Endothelial cell of umbilical vein (primary cell): ENCODE data around the gene HNRNPU. TPM values are rescaled to one million over a fixed set of nuclear protein-coding genes. Genes with fewer than 3 reads are reported as not detected.

Source experiments
- BruUV-seq: library from RNA; stranded (reverse); fragments of 400-500 nt; replicated peaks from 2 replicates; lab custom pipeline; 2021; lab: Mats Ljungman, UMichigan
- CTCF ChIA-PET: fragments of 300-600, 350-600 bp; sonication (Branson Sonifier 250); formaldehyde crosslinking; loops from one replicate; lab custom pipeline; 2021; ENCODE audit warnings: antibody characterized with exemption, inconsistent platforms; lab: Charles Lee
- POLR2A ChIA-PET: fragments of 300-600, 350-600 bp; sonication (Branson Sonifier 250); formaldehyde crosslinking; loops from one replicate; lab custom pipeline; 2021; ENCODE audit warnings: antibody characterized with exemption, inconsistent platforms; lab: Charles Lee
- DNase-seq: peaks from one replicate; pipeline ENCODE4 v3.0.0-alpha.2; 2011; ENCODE audit warnings: low read depth, low spot score
- FAIRE-seq: peaks from 2 replicates; lab custom pipeline; 2011; peaks lifted over from hg19 to GRCh38; lab: Jason Lieb, UNC
- H2AFZ ChIP-seq: 2 replicates; pipeline ENCODE4 v1.6.0; 2012; ENCODE audit warnings: low read depth, low read length, control low read depth, inconsistent platforms
- H3K27ac ChIP-seq: 2 replicates; pipeline ENCODE4 v1.5.1; 2011; ENCODE audit warnings: low read depth, mild to moderate bottlenecking, control low read depth, low read length, moderate library complexity; ENCODE audit not compliant: insufficient read depth
- H3K27me3 ChIP-seq, 2 experiments: 2 replicates each; pipeline versions ENCODE4 v1.6.0 to v1.6.1; 2011; ENCODE audit warnings: low read length in 2 of 2, mixed read lengths in 1 of 2; ENCODE audit not compliant: control insufficient read depth in 2 of 2, insufficient read depth in 2 of 2
- H3K36me3 ChIP-seq, 2 experiments: 2 replicates in 1 of 2; 3 replicates in 1 of 2; pipeline ENCODE4 v1.5.1; 2011; ENCODE audit warnings: low read length in 2 of 2, mild to moderate bottlenecking in 1 of 2, moderate library complexity in 1 of 2; ENCODE audit not compliant: control insufficient read depth in 2 of 2, insufficient read depth in 2 of 2; ENCODE audit errors: extremely low read depth in 1 of 2
- H3K4me1 ChIP-seq: 3 replicates; pipeline ENCODE4 v1.5.1; 2011; ENCODE audit warnings: mild to moderate bottlenecking, low read length; ENCODE audit not compliant: control insufficient read depth, insufficient read depth; ENCODE audit errors: extremely low read depth
- H3K4me2 ChIP-seq: 2 replicates; pipeline ENCODE4 v1.6.1; 2011; ENCODE audit warnings: low read length, control low read depth, mixed read lengths; ENCODE audit not compliant: insufficient read depth
- H3K4me3 ChIP-seq, 3 experiments: fragments of 200-600 bp in 1 of 3; sonication (generic), shearing (Covaris generic) in 1 of 3; replicated peaks in 1 of 3; 2 replicates each; pipeline ENCODE4 v1.5.1; 2011 to 2016; ENCODE audit warnings: control low read depth in 3 of 3, low read length in 3 of 3, mild to moderate bottlenecking in 2 of 3, inconsistent platforms in 1 of 3, low read depth in 1 of 3, moderate library complexity in 1 of 3; ENCODE audit not compliant: insufficient read depth in 1 of 3
- H3K79me2 ChIP-seq: 2 replicates; pipeline ENCODE4 v1.6.0; 2012; ENCODE audit warnings: low read length, inconsistent platforms; ENCODE audit not compliant: control insufficient read depth, insufficient read depth
- H3K9ac ChIP-seq: replicated peaks from 2 replicates; pipeline ENCODE3; 2011; ENCODE audit warnings: low read length, control low read depth; ENCODE audit not compliant: insufficient read depth; ENCODE audit errors: extremely low read depth
- H3K9me1 ChIP-seq: replicated peaks from 3 replicates; pipeline ENCODE4 v1.6.0; 2011; ENCODE audit warnings: mild to moderate bottlenecking, low read length; ENCODE audit not compliant: control insufficient read depth, insufficient read depth; ENCODE audit errors: extremely low read depth
- H3K9me3 ChIP-seq: replicated peaks from 2 replicates; pipeline ENCODE4 v1.5.1; 2012; ENCODE audit warnings: low read length, inconsistent platforms; ENCODE audit not compliant: control insufficient read depth, insufficient read depth
- H4K20me1 ChIP-seq: replicated peaks from 2 replicates; pipeline ENCODE3; 2011; ENCODE audit warnings: mild to moderate bottlenecking, low read length; ENCODE audit not compliant: control insufficient read depth, insufficient read depth; ENCODE audit errors: extremely low read depth
- FOS ChIP-seq: IDR thresholded peaks from 2 replicates; pipeline ENCODE4 v1.6.1; 2011; ENCODE audit warnings: mild to moderate bottlenecking, low read length, moderate library complexity, borderline replicate concordance; ENCODE audit not compliant: insufficient read depth
- MAX ChIP-seq: IDR thresholded peaks from 2 replicates; pipeline ENCODE4 v1.6.1; 2011; ENCODE audit not compliant: insufficient read depth, insufficient read length
- MYC ChIP-seq: IDR thresholded peaks from one replicate; pipeline ENCODE4 v1.6.1; 2011; ENCODE audit warnings: mild to moderate bottlenecking, low read depth, low read length
- dilution Hi-C: fragments of 300-500 bp; cut with MboI; formaldehyde crosslinking; loops from one replicate; pipeline ENCODE4 v1.15.0; 2019; ENCODE audit warnings: low sequenced_read_pairs; ENCODE audit not compliant: extremely low pct_ligation_motif_present
- intact Hi-C: fragments of 100-400 bp; cut with micrococcal nuclease; formaldehyde crosslinking; loops from one replicate; pipeline ENCODE4 v1.10.0; 2022
- polyA plus RNA-seq, 4 experiments: library from polyadenylated mRNA; depleted of rRNA in 3 of 4; stranded (reverse) in 3 of 4; unstranded in 1 of 4; fragments of >200 nt; gene quantifications; 2 replicates each; pipeline versions ENCODE4 v1.2.1 to v1.2.3, GENCODE V29; 2011 to 2012; ENCODE audit warnings: missing spikeins in 1 of 4
- total RNA-seq: library from RNA; stranded (reverse); gene quantifications from 2 replicates; pipeline ENCODE4 v1.2.3, GENCODE V29; 2021
- TF ChIP-seq, protein P1 (sequence below), 2 donors: IDR thresholded peaks; 1 replicate in 1 of 2; 2 replicates in 1 of 2; pipeline ENCODE4 v1.5.1; 2011; ENCODE audit warnings: low read length in 2 of 2, mild to moderate bottlenecking in 2 of 2, moderate library complexity in 2 of 2, control low read depth in 1 of 2, inconsistent platforms in 1 of 2, low read depth in 1 of 2; ENCODE audit not compliant: insufficient read depth in 1 of 2; ENCODE audit errors: extremely low read depth in 1 of 2

The HNRNPU gene
- total and polyA plus RNA-seq, 2 donors (not counting 3 experiments of a cell fraction or from before 2014, with no cell fraction given): 68.7 to 417 TPM

GRCh38 chr1:244801246-244801645 lies 63.1 kb downstream of the HNRNPU start:
- intact Hi-C loops: loop anchor here (1.0 kb wide), 2 partner anchors 34 to 241 kb away; partner anchors contain the start of gene COX20
- ChIA-PET CTCF (interaction anchor here (0.6 to 5.6 kb wide), 12 partner anchors 10 to 248 kb away, joined by 3 to 131 read pairs (median 4); partner anchors contain the start of gene COX20), POLR2A (no interaction called here)
- dilution Hi-C loops: no loop called here
- peak; percentile 50 for DNase-seq
- FAIRE-seq: peak; percentile 35
- BruUV-seq: no TSS peak
- H3K36me3 ChIP-seq: no peaks in the 10 kb centered on the region
- H2AFZ ChIP-seq: no peak overlapping the region
- H4K20me1 ChIP-seq: no peaks in the 10 kb centered on the region
- H3K9me1 ChIP-seq: no peaks in the 10 kb centered on the region
- no peak for TF ChIP-seq MAX
- TF ChIP-seq, protein P1, sequence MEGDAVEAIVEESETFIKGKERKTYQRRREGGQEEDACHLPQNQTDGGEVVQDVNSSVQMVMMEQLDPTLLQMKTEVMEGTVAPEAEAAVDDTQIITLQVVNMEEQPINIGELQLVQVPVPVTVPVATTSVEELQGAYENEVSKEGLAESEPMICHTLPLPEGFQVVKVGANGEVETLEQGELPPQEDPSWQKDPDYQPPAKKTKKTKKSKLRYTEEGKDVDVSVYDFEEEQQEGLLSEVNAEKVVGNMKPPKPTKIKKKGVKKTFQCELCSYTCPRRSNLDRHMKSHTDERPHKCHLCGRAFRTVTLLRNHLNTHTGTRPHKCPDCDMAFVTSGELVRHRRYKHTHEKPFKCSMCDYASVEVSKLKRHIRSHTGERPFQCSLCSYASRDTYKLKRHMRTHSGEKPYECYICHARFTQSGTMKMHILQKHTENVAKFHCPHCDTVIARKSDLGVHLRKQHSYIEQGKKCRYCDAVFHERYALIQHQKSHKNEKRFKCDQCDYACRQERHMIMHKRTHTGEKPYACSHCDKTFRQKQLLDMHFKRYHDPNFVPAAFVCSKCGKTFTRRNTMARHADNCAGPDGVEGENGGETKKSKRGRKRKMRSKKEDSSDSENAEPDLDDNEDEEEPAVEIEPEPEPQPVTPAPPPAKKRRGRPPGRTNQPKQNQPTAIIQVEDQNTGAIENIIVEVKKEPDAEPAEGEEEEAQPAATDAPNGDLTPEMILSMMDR (IDR thresholded peaks at IDR 0.05; ENCODE audit: extremely low read depth in 1 of 2, insufficient read depth in 1 of 2, low read depth in 1 of 2, low read length in 2 of 2): peak; percentile 51 to 57
- no peaks in the 10 kb centered on the region for H3K27me3 ChIP-seq
- H3K79me2 ChIP-seq: no peaks in the 10 kb centered on the region
- no peak overlapping the region for H3K27ac ChIP-seq
- no peak overlapping the region for H3K4me2 ChIP-seq
- H3K4me1 ChIP-seq: no peaks in the 10 kb centered on the region
- H3K4me3 ChIP-seq: no peak overlapping the region
- H3K9ac ChIP-seq: no peak overlapping the region
- no peaks in the 10 kb centered on the region for H3K9me3 ChIP-seq

DNA sequence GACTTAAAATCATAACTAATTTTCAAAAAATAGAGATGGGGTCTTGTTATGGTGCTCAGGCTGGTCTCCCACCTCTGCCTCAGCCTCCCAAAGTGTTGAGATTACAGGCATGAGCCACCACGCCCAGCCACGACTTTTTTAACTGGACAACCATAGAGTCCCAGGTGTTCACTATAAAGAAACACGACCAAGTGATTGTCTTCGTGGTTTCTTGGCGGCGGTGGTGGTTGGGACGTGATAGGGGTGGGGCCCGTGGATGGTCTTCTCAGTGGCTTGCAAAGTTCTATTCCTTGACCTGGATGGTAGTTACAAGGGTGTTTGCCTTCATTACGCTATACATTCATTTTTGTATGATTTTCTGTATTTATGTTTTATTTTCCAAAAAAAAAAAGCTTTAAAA lies 63.5 kb downstream of the HNRNPU start:
- Histone ChIP-seq H3K4me1 (no peaks in the 10 kb centered on the region), H3K36me3 (no peaks in the 10 kb centered on the region), H3K9ac (no peak overlapping the region), H4K20me1 (no peaks in the 10 kb centered on the region), H3K79me2 (no peaks in the 10 kb centered on the region), H3K4me3 (no peak overlapping the region), H2AFZ (no peak overlapping the region), H3K27ac (no peak overlapping the region), H3K9me3 (no peaks in the 10 kb centered on the region), H3K9me1 (no peaks in the 10 kb centered on the region), H3K4me2 (no peak overlapping the region), H3K27me3 (no peaks in the 10 kb centered on the region)
- FAIRE-seq (no peak), DNase-seq (no peak)
- BruUV-seq: no TSS peak
- dilution Hi-C loops (no loop called here), intact Hi-C loops (loop anchor here (1.0 kb wide), 2 partner anchors 34 to 241 kb away; partner anchors contain the start of gene COX20)
- no peak for TF ChIP-seq FOS
- no peak for TF ChIP-seq MYC
- TF ChIP-seq, protein P1 (IDR thresholded peaks at IDR 0.05; ENCODE audit: extremely low read depth in 1 of 2, insufficient read depth in 1 of 2, low read depth in 1 of 2, low read length in 2 of 2): no peak
- POLR2A ChIA-PET: no interaction called here
- CTCF ChIA-PET: interaction anchor here (0.6 to 5.6 kb wide), 11 partner anchors 10 to 249 kb away, joined by 3 to 131 read pairs (median 5); partner anchors contain the start of gene COX20
